Activated naive CD8-positive, alpha-beta T cell (primary cell): ENCODE data around the gene LAMA1.

Source experiments
- H3K27ac Mint-ChIP-seq: one replicate; pipeline ENCODE4 v1.8.0; 2021; ENCODE audit warnings: mixed read lengths
- H3K27me3 Mint-ChIP-seq: one replicate; pipeline ENCODE4 v1.8.0; 2021; ENCODE audit warnings: mixed read lengths
- H3K36me3 Mint-ChIP-seq: one replicate; pipeline ENCODE4 v1.8.0; 2021; ENCODE audit warnings: mixed read lengths
- H3K4me1 Mint-ChIP-seq: one replicate; pipeline ENCODE4 v1.8.0; 2021; ENCODE audit warnings: low read depth, mixed read lengths
- H3K4me3 Mint-ChIP-seq: one replicate; pipeline ENCODE4 v1.8.0; 2021; ENCODE audit warnings: mild to moderate bottlenecking, mixed read lengths
- H3K9me3 Mint-ChIP-seq: one replicate; pipeline ENCODE4 v1.8.0; 2021; ENCODE audit warnings: low read depth, mixed read lengths

LAMA1 gene

GRCh38 chr18:7084080-7085065 is 33.2 kb downstream of the LAMA1 start:
- H3K27ac Mint-ChIP-seq, result no peak overlapping the region
- H3K27me3 Mint-ChIP-seq, result no peaks in the 10 kb centered on the region
- no peak overlapping the region for H3K4me3 Mint-ChIP-seq
- H3K4me1 Mint-ChIP-seq, result no peaks in the 10 kb centered on the region
- no peaks in the 10 kb centered on the region for H3K36me3 Mint-ChIP-seq
- H3K9me3 Mint-ChIP-seq, result no peaks in the 10 kb centered on the region

GRCh38 chr18:7082671-7083070 is 34.9 kb downstream of the LAMA1 start:
- no peak overlapping the region for H3K27ac Mint-ChIP-seq
- H3K36me3 Mint-ChIP-seq, result no peaks in the 10 kb centered on the region
- no peaks in the 10 kb centered on the region for H3K9me3 Mint-ChIP-seq
- no peaks in the 10 kb centered on the region for H3K27me3 Mint-ChIP-seq
- H3K4me3 Mint-ChIP-seq, result no peak overlapping the region
- H3K4me1 Mint-ChIP-seq, result no peaks in the 10 kb centered on the region

- H3K36me3 Mint-ChIP-seq, result no peaks in the 10 kb centered on the region
These were observed 38.4 kb downstream of the LAMA1 start for GRCh38 chr18:7079231-7079630.

DNA sequence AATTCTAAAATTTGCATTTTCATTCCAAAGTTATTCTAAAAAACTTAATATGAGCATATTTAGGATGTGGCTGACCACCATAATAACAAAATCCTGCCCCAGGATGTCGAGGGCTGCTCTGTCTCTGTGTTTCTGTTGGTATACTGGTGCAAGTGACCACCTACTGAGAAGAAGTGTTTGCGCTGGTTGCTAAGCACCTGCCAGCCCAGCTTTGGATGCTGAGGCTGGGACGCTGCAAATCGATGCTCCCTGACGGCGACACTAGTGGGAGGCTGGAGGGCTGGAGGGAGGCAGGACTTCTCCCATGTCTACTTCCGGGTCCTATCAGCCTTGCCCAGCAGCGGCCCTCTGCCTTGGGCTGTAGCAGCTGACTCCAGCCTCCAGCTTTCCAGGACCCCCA is 45.0 kb downstream of the LAMA1 start:
- Mint-ChIP-seq H3K27ac (no peak overlapping the region), H3K9me3 (no peaks in the 10 kb centered on the region), H3K36me3 (no peaks in the 10 kb centered on the region), H3K4me1 (no peaks in the 10 kb centered on the region), H3K27me3 (peaks cover 2% of the 10 kb centered on the region), H3K4me3 (no peak overlapping the region)

More at GRCh38 chr18:7079231-7079630, 38.4 kb downstream of the LAMA1 start:
- Mint-ChIP-seq H3K4me3 (no peak overlapping the region), H3K4me1 (no peaks in the 10 kb centered on the region), H3K9me3 (no peaks in the 10 kb centered on the region), H3K27me3 (no peaks in the 10 kb centered on the region), H3K27ac (no peak overlapping the region)

DNA sequence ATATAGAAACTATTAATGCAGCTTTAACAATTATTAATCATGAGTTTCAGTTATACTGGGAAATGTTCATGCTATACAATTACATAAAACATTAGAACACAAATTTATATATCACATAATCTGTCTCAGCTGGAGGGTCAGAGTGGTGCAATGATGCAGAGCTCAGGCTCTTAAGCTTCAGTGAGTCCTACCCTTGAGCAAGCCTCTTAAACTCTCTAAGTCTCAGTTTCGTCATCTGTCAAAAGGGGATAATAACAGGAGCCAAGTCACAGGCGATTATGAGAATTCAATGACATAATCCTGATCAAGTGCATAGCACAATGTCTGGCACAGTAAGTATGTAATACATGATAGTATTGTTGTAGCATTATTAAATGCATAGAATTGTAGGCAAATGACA is 46.0 kb downstream of the LAMA1 start:
- Mint-ChIP-seq H3K9me3 (no peaks in the 10 kb centered on the region), H3K27me3 (peaks cover 2% of the 10 kb centered on the region), H3K36me3 (no peaks in the 10 kb centered on the region), H3K27ac (no peak overlapping the region), H3K4me3 (no peak overlapping the region), H3K4me1 (no peaks in the 10 kb centered on the region)

DNA sequence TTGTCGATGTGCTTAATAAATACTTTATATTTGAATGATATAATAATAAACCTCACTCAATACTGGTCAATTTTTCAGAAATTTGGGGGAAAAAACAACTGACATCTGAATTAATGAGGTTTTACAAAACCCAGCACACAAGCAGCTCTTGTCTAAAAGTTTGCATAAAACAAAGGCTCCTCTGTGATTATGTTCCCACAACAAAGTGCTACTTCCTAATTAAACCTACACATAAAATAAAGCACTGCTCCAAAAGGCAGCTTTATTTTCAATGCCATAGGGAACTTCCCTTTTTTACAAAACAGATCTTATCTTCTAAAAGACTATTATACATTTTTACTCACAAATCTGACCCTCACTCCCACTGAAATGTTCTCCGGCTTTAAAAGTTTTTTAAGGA is 47.1 kb downstream of the LAMA1 start:
- no peaks in the 10 kb centered on the region for H3K4me1 Mint-ChIP-seq
- H3K27ac Mint-ChIP-seq, result no peak overlapping the region
- H3K27me3 Mint-ChIP-seq, result peaks cover 2% of the 10 kb centered on the region
- H3K4me3 Mint-ChIP-seq, result no peak overlapping the region
- H3K36me3 Mint-ChIP-seq, result no peaks in the 10 kb centered on the region
- no peaks in the 10 kb centered on the region for H3K9me3 Mint-ChIP-seq

GRCh38 chr18:7068871-7069590 is 48.6 kb downstream of the LAMA1 start:
- Mint-ChIP-seq H3K4me1 (no peaks in the 10 kb centered on the region), H3K27me3 (peaks cover 2% of the 10 kb centered on the region), H3K4me3 (no peak overlapping the region), H3K27ac (no peak overlapping the region), H3K36me3 (no peaks in the 10 kb centered on the region), H3K9me3 (no peaks in the 10 kb centered on the region)

GRCh38 chr18:7066965-7067555 is 50.5 kb downstream of the LAMA1 start:
- Mint-ChIP-seq H3K36me3 (no peaks in the 10 kb centered on the region), H3K4me3 (no peak overlapping the region), H3K4me1 (no peaks in the 10 kb centered on the region), H3K27me3 (no peaks in the 10 kb centered on the region), H3K9me3 (no peaks in the 10 kb centered on the region), H3K27ac (no peak overlapping the region)

GRCh38 chr18:7065736-7066135 is 51.9 kb downstream of the LAMA1 start:
- Mint-ChIP-seq H3K4me3 (no peak overlapping the region), H3K4me1 (no peaks in the 10 kb centered on the region), H3K9me3 (no peaks in the 10 kb centered on the region), H3K27ac (no peak overlapping the region), H3K27me3 (no peaks in the 10 kb centered on the region), H3K36me3 (no peaks in the 10 kb centered on the region)

GRCh38 chr18:7064346-7064745 is 53.3 kb downstream of the LAMA1 start:
- no peaks in the 10 kb centered on the region for H3K9me3 Mint-ChIP-seq
- H3K4me1 Mint-ChIP-seq, result no peaks in the 10 kb centered on the region
- H3K36me3 Mint-ChIP-seq, result no peaks in the 10 kb centered on the region
- H3K27ac Mint-ChIP-seq, result no peak overlapping the region
- no peaks in the 10 kb centered on the region for H3K27me3 Mint-ChIP-seq
- H3K4me3 Mint-ChIP-seq, result no peak overlapping the region

GRCh38 chr18:7062811-7063210 is 54.8 kb downstream of the LAMA1 start:
- Mint-ChIP-seq H3K4me3 (no peak overlapping the region), H3K9me3 (no peaks in the 10 kb centered on the region), H3K27me3 (no peaks in the 10 kb centered on the region), H3K36me3 (no peaks in the 10 kb centered on the region), H3K27ac (no peak overlapping the region), H3K4me1 (no peaks in the 10 kb centered on the region)

DNA sequence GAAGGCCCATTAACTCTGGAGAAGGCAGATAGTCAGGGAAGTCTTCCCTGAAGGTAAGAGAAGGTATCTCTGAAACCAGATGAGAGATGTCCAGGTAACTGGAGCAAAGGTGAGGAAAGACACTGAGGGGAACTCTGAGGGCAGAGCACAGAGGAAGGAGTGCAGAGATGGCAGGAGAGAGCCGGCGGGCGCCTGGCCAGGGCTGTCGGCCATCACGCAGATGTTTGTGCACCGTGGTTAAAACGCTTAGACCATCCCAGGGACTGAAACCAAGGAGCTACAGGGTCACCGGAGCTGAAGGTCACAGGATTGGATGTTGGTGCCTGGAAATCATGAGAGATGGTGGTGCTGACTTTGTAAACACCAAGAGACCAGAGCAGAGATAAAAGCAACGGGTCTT is 55.4 kb downstream of the LAMA1 start:
- H3K27ac Mint-ChIP-seq, result no peak overlapping the region
- H3K36me3 Mint-ChIP-seq, result no peaks in the 10 kb centered on the region
- H3K27me3 Mint-ChIP-seq, result no peaks in the 10 kb centered on the region
- no peaks in the 10 kb centered on the region for H3K4me1 Mint-ChIP-seq
- no peaks in the 10 kb centered on the region for H3K9me3 Mint-ChIP-seq
- H3K4me3 Mint-ChIP-seq, result no peak overlapping the region

DNA sequence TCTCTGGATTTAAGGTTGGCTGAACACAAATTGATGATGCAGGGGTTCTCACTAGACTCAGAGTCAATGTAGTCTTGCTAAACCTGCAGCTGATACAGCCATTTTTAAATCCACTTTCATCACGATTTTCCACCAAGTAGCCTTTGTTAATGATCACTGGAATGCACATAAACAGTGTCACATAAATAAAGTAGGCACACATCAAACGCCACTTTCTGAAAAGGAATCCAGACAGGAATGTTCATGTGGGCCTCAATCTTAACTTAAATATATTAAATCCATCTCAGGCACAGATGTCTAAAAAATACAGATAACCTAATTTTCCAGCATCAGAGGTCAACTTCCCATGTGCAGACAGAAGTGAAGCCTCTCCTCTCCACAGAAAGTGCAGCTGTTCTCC is 58.3 kb downstream of the LAMA1 start:
- Mint-ChIP-seq H3K36me3 (no peaks in the 10 kb centered on the region), H3K9me3 (no peaks in the 10 kb centered on the region), H3K4me3 (no peak overlapping the region), H3K4me1 (no peaks in the 10 kb centered on the region), H3K27ac (no peak overlapping the region), H3K27me3 (no peaks in the 10 kb centered on the region)

- no peaks in the 10 kb centered on the region for H3K4me1 Mint-ChIP-seq
- H3K36me3 Mint-ChIP-seq, result no peaks in the 10 kb centered on the region
- no peak overlapping the region for H3K4me3 Mint-ChIP-seq
- no peak overlapping the region for H3K27ac Mint-ChIP-seq
- H3K9me3 Mint-ChIP-seq, result no peaks in the 10 kb centered on the region
- no peaks in the 10 kb centered on the region for H3K27me3 Mint-ChIP-seq
These were observed 61.6 kb downstream of the LAMA1 start for GRCh38 chr18:7056026-7056425.

DNA sequence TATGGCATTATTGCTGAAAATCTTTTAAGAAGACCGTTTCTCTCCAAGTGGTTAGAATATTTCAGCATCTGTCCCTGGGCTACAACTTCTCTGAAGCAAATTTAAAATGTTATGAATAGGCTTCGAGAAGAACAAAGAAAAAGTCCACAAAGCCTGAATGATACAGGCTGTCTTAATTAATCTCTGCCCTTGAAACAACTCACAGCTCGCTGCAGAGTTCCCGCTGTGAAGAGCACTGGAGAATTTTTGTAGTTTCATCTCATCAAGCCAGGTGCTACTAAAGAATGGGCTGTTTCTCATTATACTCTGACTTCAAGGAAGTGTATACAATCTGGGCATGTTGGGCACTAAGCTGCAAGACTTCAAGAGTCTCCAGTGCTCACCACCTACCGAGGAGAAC is 67.6 kb downstream of the LAMA1 start:
- Mint-ChIP-seq H3K4me3 (no peak overlapping the region), H3K4me1 (no peaks in the 10 kb centered on the region), H3K9me3 (no peaks in the 10 kb centered on the region), H3K36me3 (no peaks in the 10 kb centered on the region), H3K27ac (no peak overlapping the region), H3K27me3 (no peaks in the 10 kb centered on the region)
